ENCODE measurements around the gene SEMA4D. TPM values are rescaled to one million over a fixed set of nuclear protein-coding genes. Genes with fewer than 3 reads are reported as not detected.

SEMA4D gene
- total RNA-seq, 2 experiments from 2014 or later, result 370 to 391 TPM

DNA sequence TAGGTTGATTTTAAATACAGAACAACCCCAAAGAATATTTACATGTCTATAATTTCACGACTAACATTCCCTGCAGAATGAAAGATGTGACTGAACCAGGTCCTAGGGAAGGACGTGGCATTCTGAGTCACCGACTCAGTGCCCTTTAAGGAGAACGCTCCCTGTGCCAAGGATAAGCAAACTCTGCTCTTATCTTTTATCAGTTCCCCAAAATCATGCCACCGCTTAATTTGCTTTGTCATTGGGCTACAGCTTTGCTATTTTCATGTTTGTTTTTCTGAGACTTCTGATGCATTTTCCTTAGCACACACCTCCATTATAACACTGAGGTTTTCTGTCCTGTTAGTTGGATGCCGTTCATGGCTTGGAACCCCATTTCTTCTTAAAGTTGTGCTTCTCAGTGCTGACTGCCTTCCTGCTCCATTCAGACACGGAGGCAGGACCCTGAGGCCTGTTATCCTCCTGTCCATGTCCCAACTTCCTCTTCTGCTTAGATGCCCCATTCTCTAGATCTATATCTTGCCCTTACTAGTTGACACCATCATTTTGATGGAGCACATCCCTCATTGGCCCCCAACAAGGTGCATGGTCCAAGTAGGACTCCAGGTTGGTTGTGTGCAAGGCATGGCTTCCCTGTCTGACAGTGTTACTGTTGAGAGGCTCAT lies 11.2 kb upstream of the SEMA4D start:
- no peak for DNase-seq
- Mint-ChIP-seq H3K36me3 (no peaks in the 10 kb centered on the region), H3K4me1 (peaks cover 42% of the 10 kb centered on the region), H3K27me3 (no peaks in the 10 kb centered on the region), H3K27ac (peak overlapping the region; percentile 57), H3K9me3 (no peaks in the 10 kb centered on the region), H3K4me3 (no peak overlapping the region)
- POLR2A ChIA-PET, result interaction anchor here (1.2 to 2.6 kb wide), 4 partner anchors 8 to 30 kb away, joined by 3 to 11 read pairs (median 6); no protein-coding TSS in a partner anchor
- ATAC-seq (ENCODE audit: low read depth), result no peak

DNA sequence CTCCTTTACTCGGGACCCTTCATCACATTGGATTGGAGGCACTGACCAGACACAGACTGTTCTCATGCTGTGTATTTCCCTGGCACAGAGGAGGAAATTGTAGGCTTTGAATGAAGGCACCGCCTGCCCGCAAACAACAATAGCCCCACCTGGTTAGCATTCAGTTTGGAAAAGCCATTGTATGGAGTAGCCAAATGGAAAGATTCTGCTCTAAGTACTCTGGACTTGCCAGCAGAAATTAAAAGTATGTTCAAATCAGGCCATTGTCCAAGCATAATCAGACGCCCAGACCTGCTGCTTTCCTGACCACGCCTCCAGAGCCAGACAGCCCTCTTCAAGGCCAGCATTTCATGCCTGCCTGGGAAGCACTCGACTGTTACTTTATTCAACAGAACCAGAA lies 8.0 kb upstream of the SEMA4D start:
- H3K27ac Mint-ChIP-seq, result no peak overlapping the region
- POLR2A ChIA-PET, result no interaction called here

DNA sequence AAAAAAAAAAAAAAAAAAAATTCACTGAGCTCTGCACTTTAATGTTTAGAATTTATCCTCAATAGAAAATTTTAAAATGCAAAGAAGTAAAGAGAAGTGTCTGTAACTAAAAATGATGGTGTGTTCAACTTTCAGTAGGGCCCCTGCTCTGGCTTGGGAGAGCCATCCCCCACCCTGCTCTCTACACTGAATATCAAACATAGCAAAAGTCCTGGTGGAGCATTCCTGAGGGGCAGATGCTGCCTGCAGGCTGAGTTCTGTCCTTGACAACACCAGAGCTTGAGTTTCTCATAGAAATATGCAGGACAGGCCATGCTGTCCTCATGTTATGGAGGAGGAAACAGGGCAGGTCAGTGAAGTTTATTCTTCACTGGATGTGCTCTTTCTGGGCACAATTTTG lies 7.1 kb upstream of the SEMA4D start:
- H3K27ac Mint-ChIP-seq, result no peak overlapping the region
- H3K4me3 Mint-ChIP-seq, result no peak overlapping the region
- POLR2A ChIA-PET, result no interaction called here
- ATAC-seq (ENCODE audit: low read depth) (no peak), DNase-seq (no peak)
- no peaks in the 10 kb centered on the region for H3K36me3 Mint-ChIP-seq
- no peaks in the 10 kb centered on the region for H3K9me3 Mint-ChIP-seq
- no peaks in the 10 kb centered on the region for H3K27me3 Mint-ChIP-seq
- peaks cover 65% of the 10 kb centered on the region for H3K4me1 Mint-ChIP-seq

More for the DNA sequence above, 8.0 kb upstream of the SEMA4D start:
- Mint-ChIP-seq H3K9me3 (no peaks in the 10 kb centered on the region), H3K36me3 (no peaks in the 10 kb centered on the region), H3K4me3 (no peak overlapping the region), H3K27me3 (no peaks in the 10 kb centered on the region), H3K4me1 (peaks cover 64% of the 10 kb centered on the region)
- no peak for ATAC-seq (ENCODE audit: low read depth)
- DNase-seq, result no peak

DNA sequence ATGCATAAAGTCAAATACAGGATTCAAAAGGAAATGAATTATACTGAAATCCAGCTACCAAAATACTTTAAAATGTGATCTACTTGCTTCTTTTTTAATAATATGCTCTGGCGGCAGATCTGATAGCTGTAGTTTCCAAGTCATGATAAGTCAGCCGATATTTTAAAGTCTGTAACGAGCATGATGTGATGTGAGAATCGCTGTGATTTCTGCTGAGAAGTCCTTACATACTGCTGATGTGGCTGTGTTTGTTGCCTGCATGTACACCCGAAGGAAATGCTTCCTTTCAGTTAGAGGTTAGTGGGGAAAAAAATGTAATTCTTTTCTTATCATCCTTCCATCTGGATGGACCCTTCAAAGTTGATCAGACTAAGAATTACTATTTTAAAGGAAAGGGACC lies 4.8 kb upstream of the SEMA4D start:
- H3K9me3 Mint-ChIP-seq, result no peaks in the 10 kb centered on the region
- no peaks in the 10 kb centered on the region for H3K27me3 Mint-ChIP-seq
- H3K4me1 Mint-ChIP-seq, result peaks cover 68% of the 10 kb centered on the region
- POLR2A ChIA-PET, result interaction anchor here (0.9 to 5.0 kb wide), 11 partner anchors 9 to 77 kb away, joined by 3 to 49 read pairs (median 5); no protein-coding TSS in a partner anchor
- no peak for ATAC-seq (ENCODE audit: low read depth)
- H3K36me3 Mint-ChIP-seq, result no peaks in the 10 kb centered on the region
- peak overlapping the region; percentile 71 for H3K4me3 Mint-ChIP-seq
- DNase-seq, result no peak
- peak overlapping the region; percentile 95 for H3K27ac Mint-ChIP-seq

DNA sequence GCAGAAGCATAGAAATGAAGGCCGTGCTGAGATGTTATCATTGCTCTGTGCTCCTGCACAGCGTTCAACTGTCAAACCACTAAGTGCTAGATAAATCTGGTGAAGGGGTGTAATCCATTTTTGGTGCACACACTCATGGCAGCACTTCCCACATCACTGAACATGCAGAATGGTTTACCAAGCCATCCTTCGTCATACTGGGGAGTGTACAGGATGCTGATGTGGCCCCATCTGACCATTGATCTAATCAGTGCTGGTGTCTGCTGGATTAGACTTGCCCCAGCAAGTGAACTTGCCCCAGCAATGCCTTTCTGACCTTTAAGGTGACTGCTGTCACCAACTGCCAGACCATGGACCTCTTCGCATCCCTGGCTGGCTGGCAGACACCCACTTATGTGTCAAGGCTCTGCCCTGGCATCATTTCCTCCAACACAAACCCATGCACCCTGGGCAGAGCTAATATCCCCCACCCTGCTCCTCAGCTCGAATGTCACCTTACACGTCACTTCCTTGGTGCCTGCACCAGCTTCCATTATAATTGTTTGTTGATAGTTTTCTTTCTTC lies 4.2 kb upstream of the SEMA4D start:
- Mint-ChIP-seq H3K27me3 (no peaks in the 10 kb centered on the region), H3K27ac (peak overlapping the region; percentile 95), H3K4me1 (peaks cover 63% of the 10 kb centered on the region), H3K36me3 (no peaks in the 10 kb centered on the region), H3K9me3 (no peaks in the 10 kb centered on the region), H3K4me3 (peak overlapping the region; percentile 71)
- POLR2A ChIA-PET, result interaction anchor here (0.9 to 5.0 kb wide), 15 partner anchors 8 to 76 kb away, joined by 3 to 49 read pairs (median 5); no protein-coding TSS in a partner anchor
- peak; percentile 72 for DNase-seq
- ATAC-seq (ENCODE audit: low read depth), result peak; percentile 67

DNA sequence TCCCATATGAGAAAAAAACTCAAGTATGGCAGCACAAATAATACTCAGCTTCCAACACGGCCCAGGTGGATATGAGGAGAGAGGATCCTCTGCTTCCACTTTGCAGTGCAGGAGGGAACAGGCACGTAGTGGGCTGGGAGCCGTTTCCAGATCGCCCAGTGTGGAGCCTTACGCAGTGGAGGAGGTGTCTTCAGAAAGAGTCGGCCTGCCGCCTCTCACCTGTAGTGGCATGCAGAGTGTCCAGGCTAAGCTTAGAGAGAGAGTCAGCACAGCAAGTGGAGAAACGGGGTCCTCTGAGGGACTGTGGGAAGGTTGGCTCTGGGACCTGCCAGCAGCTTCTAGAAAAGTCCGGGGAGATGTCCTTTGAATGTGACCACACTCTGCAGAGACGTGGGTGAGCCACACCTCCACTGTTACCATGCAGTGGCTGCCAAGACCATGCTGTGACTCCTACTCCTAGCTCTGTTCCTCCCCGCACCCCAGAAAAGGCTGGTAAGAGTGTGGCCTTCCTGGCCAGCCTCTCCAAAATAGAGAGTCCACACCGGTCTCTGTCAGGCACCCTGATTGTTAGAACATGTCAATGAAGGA lies 3.5 kb upstream of the SEMA4D start:
- Mint-ChIP-seq H3K27me3 (no peaks in the 10 kb centered on the region), H3K36me3 (peaks cover 7% of the 10 kb centered on the region), H3K4me1 (peaks cover 58% of the 10 kb centered on the region), H3K27ac (peak overlapping the region; percentile 95), H3K4me3 (peak overlapping the region; percentile 71), H3K9me3 (no peaks in the 10 kb centered on the region)
- DNase-seq (no peak), ATAC-seq (ENCODE audit: low read depth) (peak; percentile 3)
- POLR2A ChIA-PET, result interaction anchor here (0.9 to 5.0 kb wide), 16 partner anchors 8 to 75 kb away, joined by 3 to 49 read pairs (median 4); no protein-coding TSS in a partner anchor

DNA sequence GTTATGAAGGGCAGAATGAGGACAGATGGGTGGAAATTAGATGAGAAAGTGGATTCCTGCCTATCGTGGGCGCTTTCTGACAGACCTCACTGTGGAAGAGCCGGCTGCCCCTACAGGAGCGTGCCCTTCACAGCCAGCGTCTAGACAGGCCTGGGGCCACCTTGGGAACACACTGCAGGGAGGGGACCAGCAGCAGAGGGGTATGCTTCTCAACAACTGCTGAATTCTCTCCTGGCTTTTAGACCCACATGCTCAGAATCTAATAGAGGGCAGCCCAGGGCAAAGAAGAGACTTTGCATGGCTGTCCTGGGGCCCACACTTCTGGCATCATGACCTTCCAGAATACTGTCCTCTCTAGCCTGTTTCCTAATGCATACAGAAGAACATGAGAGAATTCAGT lies 2.1 kb upstream of the SEMA4D start:
- peak overlapping the region; percentile 54 for H3K27ac Mint-ChIP-seq
- ATAC-seq (ENCODE audit: low read depth) (no peak), DNase-seq (no peak)
- H3K9me3 Mint-ChIP-seq, result no peaks in the 10 kb centered on the region
- no peaks in the 10 kb centered on the region for H3K27me3 Mint-ChIP-seq
- H3K36me3 Mint-ChIP-seq, result peaks cover 15% of the 10 kb centered on the region
- POLR2A ChIA-PET, result interaction anchor here (1.0 to 5.0 kb wide), 3 partner anchors 23 to 40 kb away, joined by 3 to 49 read pairs (median 7); no protein-coding TSS in a partner anchor
- peaks cover 60% of the 10 kb centered on the region for H3K4me1 Mint-ChIP-seq
- H3K4me3 Mint-ChIP-seq, result no peak overlapping the region

DNA sequence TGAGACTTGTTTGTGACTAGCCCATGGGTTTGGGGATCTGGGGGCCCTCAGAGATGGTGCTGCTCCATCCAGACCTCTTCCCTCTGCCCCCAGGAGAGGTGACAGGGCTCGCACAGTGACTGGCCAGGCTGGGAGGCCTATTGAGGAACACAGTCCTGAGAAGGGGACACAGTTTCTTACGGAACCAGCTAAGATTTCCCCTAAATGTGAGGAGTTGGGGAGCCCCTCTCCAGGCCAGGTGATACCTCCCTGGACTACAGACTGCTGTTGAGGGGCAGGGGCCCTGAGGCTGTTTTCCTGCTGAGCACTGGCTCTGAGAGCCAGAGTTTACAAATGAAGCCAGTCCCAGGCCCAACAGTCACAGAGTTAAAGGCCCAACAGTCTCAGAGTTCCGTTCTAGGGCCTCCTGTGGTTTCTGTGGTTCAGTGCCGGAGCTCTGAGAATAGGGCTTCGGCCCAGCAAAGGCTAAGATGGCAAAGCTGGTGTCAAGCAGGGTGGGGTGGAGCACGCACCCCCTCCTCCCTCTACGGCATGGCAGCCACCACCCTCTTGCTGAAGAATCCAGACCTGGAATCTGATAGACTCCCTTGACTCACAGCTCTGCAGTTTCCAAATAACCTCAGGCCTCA lies 1.1 kb upstream of the SEMA4D start:
- peaks cover 70% of the 10 kb centered on the region for H3K4me1 Mint-ChIP-seq
- H3K27me3 Mint-ChIP-seq, result no peaks in the 10 kb centered on the region
- H3K36me3 Mint-ChIP-seq, result peaks cover 23% of the 10 kb centered on the region
- peak overlapping the region; percentile 90 for H3K4me3 Mint-ChIP-seq
- POLR2A ChIA-PET, result interaction anchor here (0.5 to 5.0 kb wide), 13 partner anchors 9 to 180 kb away, joined by 3 to 49 read pairs (median 4); partner anchors contain the start of gene SECISBP2
- peak; percentile 63 for DNase-seq
- no peaks in the 10 kb centered on the region for H3K9me3 Mint-ChIP-seq
- ATAC-seq (ENCODE audit: low read depth), result peak; percentile 16
- peak overlapping the region; percentile 96 for H3K27ac Mint-ChIP-seq

DNA sequence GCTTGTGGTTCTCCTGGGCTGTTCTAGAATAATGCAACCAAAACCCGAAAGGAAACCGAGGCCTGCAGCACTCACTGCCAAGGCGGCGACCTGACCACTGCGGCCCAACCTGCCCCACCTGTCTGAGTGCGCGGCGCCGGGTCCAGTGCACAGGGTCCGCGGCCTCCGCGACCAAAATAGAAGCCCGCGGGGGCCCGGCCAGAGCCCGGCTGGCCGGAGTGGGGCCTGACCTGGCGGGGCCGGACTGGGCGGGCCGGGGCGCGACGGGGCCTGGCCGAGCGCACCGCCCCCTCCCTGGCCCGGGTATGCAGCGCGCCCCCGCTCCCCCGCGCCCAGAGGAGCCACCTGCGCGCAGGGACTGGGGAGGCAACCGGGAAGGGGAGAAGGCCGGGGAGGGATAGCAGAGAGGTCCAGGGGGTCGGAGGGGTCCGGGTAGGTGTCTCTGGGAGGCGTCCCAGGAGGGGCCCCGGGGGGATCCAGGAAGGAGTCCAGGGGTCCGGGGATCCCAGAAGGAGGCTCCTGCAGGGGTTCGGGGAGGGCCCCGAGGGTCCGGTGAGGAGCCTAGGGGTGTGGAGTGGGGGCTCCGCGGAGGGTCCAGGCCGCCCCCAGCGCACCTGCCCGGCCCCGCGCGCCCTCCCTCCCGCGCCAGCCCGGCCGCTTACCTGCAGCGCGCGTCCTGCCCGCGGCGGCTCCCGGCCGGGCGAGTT lies 503 bp downstream of the SEMA4D start:
- POLR2A ChIA-PET, result interaction anchor here (0.7 to 3.0 kb wide), 16 partner anchors 10 to 185 kb away, joined by 3 to 19 read pairs (median 4); no protein-coding TSS in a partner anchor
- H3K27ac Mint-ChIP-seq, result peak overlapping the region; percentile 82
- peak; percentile 17 for ATAC-seq (ENCODE audit: low read depth)

DNA sequence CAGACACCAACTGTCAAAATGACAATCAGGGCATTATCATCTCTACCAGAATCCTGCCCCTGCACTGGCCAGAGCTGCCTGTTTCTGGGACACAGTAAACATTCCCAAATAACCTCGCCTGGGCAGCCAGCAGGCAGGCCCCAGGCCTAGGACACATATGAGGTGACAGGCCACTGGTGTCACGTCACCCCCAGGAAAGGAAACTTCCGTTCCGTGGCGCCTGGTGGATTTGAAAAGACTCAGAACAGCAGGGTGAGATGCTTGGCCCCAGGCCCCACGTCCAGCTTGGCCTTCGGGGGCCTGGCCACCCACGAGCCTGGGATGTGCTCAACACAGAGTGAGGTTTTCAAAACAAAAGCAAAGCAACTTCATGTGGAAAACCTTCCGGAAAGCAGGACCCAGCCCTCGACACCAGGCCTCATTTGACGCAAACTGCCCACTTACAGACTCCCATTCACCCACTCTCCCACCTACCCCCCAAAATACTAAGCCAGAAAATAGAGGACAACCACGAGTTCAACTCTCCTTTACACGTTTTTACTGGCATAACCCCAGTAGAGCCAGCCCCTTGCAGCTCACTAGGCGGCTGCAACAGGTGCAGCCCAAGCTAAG lies 1.2 kb downstream of the SEMA4D start:
- peaks cover 33% of the 10 kb centered on the region for H3K36me3 Mint-ChIP-seq
- POLR2A ChIA-PET, result interaction anchor here (0.7 to 3.0 kb wide), 16 partner anchors 9 to 185 kb away, joined by 3 to 19 read pairs (median 4); no protein-coding TSS in a partner anchor

More for the DNA sequence above, 503 bp downstream of the SEMA4D start:
- DNase-seq, result peak; percentile 61
- H3K36me3 Mint-ChIP-seq, result peaks cover 27% of the 10 kb centered on the region
- H3K27me3 Mint-ChIP-seq, result no peaks in the 10 kb centered on the region
- peak overlapping the region; percentile 84 for H3K4me3 Mint-ChIP-seq
- H3K4me1 Mint-ChIP-seq, result peaks cover 69% of the 10 kb centered on the region
- no peaks in the 10 kb centered on the region for H3K9me3 Mint-ChIP-seq

DNA sequence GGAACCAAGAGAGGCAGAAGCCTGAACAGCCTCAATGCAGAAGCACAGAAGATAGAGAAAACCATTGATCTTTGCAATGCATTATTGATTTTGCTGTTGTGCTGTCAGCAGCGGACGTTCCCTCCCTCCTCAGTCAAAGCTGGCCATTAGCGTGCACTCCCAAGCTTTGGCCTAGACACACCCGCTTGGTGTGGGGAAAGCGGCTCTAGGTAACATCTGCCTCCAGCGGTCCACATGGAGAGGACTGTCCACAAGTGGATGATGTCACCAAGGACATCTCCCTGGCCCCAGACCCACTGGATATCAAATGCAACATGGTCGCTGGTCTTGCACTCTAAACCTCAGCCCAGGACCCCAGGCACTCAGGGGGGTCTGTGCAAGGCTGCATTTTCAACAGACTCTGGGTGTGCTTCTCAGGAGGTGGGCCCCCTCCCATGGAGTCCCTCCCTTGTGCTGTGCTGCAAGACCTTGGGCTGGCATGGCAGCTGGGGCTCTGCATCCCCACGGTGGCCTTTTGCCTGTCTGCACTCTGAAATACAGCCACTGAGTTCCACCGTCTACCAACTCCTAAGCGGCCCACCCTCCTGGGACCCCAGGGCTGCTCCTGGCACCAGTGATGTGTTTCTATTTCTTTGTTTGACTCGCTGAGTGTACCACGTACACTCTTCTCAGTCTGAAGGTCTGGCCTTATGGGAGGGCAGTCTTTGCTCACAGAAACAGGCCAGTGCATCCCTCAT lies 1.9 kb downstream of the SEMA4D start:
- peak overlapping the region; percentile 84 for H3K4me3 Mint-ChIP-seq
- POLR2A ChIA-PET, result interaction anchor here (0.7 to 3.0 kb wide), 12 partner anchors 14 to 184 kb away, joined by 3 to 19 read pairs (median 6); no protein-coding TSS in a partner anchor

More for the DNA sequence above, 1.2 kb downstream of the SEMA4D start:
- ATAC-seq (ENCODE audit: low read depth), result peak; percentile 20
- Mint-ChIP-seq H3K27ac (peak overlapping the region; percentile 82), H3K4me1 (peaks cover 70% of the 10 kb centered on the region), H3K4me3 (peak overlapping the region; percentile 84), H3K27me3 (no peaks in the 10 kb centered on the region), H3K9me3 (no peaks in the 10 kb centered on the region)
- peak; percentile 61 for DNase-seq

More for the DNA sequence above, 1.9 kb downstream of the SEMA4D start:
- Mint-ChIP-seq H3K27ac (peak overlapping the region; percentile 82), H3K27me3 (no peaks in the 10 kb centered on the region), H3K36me3 (peaks cover 33% of the 10 kb centered on the region), H3K4me1 (peaks cover 66% of the 10 kb centered on the region), H3K9me3 (no peaks in the 10 kb centered on the region)
- DNase-seq (no peak), ATAC-seq (ENCODE audit: low read depth) (no peak)
